ENCODE data around the gene ATP5PB.

The ATP5PB gene, protein sequence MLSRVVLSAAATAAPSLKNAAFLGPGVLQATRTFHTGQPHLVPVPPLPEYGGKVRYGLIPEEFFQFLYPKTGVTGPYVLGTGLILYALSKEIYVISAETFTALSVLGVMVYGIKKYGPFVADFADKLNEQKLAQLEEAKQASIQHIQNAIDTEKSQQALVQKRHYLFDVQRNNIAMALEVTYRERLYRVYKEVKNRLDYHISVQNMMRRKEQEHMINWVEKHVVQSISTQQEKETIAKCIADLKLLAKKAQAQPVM

DNA sequence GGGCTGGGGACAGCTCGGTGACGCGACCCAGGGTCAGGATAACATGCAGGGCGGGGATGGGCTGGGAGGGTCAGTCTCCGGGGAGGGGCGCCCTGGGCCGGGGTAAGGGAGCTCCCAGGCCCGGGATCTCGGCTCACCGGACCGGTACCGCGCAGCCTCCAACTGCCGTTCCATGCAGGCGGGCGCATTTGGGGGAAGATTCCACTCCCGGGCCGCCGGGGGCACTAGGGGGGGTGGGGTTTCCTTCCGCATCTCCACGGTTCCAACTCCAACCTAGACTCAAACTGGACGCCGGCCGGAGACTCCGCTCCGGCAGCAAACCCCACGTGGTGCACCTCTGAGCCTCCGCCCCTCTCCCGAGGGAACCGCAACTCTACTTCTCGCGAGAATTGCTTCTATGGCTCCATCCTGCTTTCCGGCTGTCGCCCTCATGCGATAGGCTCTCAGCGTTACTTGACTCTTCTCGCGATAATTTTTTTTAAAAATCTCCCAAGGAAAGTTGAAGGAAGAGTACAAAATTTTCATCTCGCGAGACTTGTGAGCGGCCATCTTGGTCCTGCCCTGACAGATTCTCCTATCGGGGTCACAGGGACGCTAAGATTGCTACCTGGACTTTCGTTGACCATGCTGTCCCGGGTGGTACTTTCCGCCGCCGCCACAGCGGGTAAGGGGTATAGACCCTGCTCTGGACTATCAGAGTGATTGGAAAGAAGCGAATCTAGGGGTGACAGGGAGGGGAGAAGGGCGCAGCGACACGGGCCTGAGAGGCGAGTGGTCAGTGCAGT is at the start of gene ATP5PB, which contains the start of gene WDR77:
Gene ATP5PB (plus strand): TSS at position 547 of the 785 bp plus-strand sequence. CDS start 78 bp downstream, at position 625.
Gene WDR77 (minus strand): TSS at position 339 of the 785 bp plus-strand sequence. CDS start 87 bp downstream, at position 252.
- peak; percentile 97 for DNase-seq

DNA sequence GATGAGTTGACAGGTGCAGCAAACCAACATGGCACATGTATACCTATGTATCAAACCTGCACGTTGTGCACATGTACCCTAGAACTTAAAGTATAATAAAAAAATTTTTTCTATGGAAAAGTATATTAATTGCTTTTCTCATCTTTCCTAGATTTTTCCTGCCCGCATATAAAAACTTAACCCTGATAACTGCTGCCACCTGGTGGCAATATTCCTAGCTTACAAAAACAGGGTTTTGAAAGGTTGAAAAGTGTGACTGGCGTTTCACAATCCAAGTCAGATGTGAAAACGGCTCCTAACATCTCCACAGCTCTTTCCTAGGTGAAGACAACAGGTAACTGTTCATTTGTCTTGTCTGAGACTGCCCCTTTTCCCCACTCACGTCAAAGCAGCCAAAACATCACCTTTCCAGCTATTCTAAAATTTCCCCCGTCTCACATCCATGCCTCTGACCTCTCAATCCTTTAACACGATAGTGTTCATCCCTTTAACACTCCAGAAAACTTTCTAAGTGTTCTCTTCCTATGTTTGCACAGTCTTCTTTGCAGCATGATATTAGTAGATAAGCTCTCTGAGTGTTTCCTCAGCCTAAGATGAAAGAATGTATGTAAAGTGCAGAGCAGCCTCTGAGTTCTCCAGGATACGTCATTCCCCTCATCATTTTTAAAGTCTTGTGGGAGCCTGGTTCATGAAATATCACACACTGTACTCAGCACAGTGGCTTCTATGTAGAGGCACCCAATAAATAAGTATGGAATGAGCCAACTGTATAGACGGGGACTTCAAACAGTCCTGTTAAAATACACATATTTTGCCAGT is 49.3 kb upstream of the ATP5PB start:
- peak; percentile 24 for DNase-seq

DNA sequence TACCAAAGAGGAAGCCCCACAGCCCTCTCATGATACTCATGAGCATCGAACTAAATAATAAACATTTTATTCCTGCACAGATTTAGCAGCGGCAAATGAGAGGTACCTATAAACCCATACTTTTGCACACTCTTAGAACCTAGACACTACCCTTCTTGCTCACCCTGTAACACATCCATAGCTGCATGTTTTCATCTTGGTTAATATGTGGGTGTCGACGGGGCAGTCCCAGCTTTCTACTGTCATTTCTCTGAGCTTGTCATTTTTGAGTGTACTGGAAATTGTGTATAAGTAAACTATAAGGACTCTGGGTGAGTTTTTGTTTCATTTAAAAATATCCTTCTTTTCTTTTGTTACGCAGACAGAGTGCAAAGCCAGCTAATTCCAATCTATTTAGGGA is 47.2 kb upstream of the ATP5PB start:
- no peak for DNase-seq

DNA sequence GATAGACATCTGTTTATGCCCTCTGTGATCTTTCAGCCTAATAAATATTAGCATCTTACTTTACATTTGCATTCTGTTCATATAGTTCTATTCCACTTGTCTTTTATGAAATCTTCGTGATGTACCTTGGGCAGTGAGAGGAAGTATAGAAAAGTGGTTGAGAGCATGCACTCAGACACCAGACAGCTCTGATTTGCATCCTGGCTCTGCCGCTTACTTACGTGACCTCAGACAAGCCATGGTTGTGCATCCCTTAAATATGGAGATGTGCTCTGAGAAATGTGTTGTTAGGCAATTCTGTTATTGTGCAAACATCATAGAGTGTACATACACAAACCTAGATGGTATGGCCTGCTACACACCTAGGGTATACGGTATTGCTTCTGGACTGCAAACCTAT is 44.7 kb upstream of the ATP5PB start:
- DNase-seq: no peak

DNA sequence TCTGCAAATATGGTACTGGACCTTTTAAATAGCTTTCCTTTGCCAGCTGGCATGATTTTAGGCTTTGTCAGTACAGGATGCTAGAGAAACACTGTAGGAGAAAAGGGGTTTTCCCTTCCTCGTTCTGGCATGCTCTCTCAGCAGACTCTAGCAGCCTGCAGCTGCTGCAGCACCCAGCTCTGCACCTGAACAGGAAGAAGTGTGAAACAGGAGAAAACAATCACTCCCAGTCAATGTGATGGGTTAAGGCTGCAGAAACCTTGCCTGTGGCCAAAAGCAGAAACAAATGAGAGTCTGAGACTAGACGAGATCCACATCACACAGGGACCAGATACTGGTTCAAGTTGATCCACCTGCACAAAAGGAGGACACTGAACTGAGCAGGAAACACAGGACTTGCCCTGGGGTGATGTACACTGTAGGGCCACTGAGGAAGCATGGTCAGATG is 42.9 kb upstream of the ATP5PB start:
- no peak for DNase-seq

DNA sequence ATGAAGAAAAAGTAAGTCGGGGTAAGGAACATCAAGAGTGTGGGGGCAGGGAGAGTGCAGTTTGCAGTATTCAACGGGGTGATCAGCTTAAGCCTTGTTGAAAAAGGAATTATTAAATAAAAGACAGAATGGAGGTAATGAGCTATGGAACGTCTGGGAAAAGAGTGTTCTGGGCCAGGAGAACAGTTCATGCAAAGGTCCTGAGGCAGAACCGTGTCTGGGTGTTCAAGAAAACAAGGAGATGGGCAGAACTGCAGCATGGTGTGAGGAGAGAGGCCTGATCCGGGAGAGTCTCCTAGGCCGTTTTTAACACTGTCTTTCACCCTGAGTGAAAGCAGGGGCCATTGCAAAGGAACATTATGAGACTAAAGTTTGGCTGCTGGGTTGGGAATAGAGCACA is 42.0 kb upstream of the ATP5PB start:
- no peak for DNase-seq

DNA sequence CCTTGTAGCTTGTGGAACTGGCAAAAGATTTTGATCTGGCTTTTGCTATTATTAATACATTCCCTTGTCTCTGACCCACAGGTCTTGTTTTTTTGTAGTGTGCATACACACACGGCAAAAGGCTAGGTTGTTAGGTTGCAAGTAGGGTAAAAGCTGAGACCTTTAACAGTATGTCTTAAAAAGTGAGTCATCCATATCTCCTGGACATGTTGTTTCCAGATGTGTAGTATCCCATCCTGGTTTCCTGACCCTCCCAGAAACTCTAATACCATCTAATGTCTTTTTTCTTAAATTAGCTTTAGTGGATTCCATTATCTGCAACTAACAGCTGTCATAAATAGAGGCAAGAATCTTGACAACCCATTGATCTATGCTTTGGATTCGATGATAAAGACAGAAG is 36.4 kb upstream of the ATP5PB start:
- DNase-seq: no peak

DNA sequence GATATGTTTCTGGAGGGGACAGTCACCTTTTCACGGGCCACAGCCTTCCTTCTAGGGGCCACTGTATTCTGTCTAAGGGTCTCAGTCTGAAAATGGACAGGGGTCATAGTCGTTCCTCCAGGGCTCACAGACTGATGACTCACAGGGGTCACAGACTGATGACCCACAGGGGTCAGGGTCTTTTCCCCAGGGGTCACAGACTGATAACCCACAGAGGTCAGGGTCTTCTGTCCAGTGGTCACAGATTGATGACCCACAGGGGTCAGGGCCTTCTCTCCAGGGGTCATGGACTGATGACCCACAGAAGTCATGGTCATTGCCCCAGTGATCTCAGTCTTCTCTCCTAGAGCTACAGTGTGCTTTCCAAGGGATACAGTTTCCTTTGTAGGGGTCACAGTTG is 34.5 kb upstream of the ATP5PB start:
- no peak for DNase-seq

DNA sequence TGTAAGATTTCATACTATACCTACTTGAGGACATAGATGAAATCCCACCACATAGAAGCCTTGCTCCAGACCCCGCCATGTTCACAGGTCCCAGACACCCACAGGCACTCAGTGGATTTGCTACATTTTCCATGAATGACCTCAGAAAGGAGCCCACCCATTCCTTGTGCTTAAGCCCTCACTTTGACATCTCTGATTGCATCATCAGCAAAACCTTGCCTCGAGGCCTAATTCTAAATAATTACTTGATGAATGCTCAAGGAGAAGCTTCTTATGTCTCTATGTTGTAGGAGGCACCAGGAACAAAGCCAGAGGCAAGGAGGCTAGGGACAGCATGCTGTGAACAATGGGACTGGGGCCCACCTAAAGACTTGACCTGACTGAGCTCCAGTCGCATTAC is 33.8 kb upstream of the ATP5PB start:
- no peak for DNase-seq

DNA sequence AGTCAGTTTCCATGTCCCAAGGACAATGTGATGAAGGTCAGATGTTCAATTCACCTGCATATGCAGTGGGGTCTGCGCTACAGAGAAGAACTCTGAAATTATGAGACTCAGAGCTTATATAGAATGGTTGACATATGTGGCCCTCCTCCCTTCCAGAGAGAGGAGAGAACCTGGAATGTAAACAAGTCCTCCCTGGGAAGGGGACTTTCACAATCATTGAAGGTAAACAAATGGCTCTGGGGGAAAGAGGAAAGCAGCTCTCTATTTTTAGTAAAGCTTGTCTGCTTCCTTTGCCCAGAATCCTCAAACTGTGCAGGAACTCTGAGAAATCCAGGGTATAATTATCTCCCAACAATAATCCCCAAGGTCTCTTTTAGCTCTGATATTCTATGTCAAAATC is 31.5 kb upstream of the ATP5PB start:
- no peak for DNase-seq

DNA sequence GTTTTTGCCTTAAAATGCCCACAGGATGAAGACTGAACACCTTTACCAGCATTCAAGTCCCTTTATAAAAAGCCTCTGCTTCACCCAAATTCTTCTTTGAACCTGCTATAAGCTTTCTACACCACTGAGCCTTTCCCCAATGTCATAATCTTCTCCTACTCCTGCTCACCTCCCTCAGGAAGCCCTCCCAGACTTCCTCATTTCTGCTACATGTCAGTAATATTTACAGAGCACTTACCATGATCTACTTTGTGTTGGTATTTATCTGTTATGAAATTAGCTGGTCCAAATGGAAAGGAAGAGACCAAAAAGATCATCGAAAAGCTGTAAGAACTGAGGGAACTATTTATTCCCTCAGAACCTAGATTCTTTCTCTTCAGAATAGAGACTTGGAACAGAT is 30.2 kb upstream of the ATP5PB start:
- no peak for DNase-seq

DNA sequence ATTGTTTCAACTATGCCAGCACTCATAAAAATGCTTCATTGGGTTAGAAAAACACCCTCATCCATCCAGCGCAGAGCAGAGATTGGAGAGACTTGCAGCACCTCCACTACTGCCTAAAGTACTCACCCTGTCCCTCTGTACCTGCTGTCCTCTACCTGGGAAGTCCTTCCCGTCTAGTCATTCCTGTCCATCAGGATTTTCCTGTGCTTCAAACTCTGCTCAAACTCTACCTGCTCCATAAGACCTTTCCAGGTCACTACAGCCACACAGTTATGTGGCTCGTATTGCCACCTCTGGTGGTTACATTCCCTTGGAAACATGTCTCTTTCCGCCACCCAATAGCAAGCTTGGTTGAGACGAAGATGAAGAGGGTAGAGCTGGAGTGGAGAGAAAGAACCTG is 28.9 kb upstream of the ATP5PB start:
- DNase-seq: no peak

DNA sequence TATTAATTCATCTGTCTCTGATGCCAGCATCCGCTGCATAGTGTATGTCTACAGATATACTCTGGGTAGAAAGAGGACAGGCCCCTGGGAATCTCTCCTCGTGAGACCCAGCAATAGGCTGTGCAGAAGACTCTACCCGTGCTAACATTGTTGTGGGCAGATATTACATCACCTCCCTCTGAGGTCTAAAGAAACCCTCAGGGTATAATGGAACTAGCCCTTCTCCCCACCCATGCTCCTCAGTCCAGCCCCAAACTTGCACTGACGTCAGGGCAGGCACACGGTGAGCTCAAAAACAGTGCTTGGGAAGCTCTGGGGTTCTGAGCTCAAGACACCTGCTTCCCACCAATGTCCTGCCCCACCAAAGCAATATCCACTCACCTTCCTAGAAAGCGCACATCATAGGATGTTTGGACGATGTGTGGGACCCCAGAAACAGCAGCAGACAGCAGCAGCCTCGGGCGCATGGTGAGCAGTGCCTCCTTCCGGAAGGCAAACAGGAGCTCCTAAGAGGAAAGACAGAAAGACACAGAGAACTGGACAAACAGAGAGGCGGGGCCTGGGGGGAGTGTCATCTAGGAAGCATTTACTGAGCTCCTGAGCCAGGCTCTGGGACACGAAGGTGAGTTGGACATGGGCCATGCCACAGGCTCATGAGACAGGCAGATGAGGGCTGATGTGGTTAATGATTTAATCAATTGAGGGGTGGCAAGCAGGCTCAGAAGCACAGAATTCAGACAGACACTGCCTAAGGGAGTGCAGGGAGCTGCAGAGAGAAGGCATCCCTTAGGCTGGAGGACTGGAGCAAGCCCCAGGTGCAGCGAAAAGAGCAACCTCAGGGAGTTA is 26.5 kb upstream of the ATP5PB start:
- DNase-seq: no peak

DNA sequence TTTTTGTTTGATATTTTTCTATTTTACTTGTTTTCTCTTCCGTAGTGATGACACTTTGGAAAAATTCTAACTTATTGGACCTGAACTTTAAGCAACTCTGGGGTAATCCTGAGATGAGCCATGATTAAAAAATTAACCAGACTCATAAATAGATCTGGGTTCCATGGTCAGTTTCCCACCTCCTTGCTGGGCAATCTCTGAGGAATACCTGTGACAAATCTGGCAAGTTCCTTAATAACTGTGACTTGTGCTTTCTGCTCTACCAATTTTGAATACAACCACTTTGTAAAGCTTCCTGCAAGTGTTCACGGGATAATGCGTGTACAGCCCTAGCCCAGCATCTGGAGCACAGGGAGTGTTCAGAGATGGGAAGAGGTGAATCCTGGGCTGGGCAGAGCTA is 25.0 kb upstream of the ATP5PB start:
- DNase-seq: no peak

DNA sequence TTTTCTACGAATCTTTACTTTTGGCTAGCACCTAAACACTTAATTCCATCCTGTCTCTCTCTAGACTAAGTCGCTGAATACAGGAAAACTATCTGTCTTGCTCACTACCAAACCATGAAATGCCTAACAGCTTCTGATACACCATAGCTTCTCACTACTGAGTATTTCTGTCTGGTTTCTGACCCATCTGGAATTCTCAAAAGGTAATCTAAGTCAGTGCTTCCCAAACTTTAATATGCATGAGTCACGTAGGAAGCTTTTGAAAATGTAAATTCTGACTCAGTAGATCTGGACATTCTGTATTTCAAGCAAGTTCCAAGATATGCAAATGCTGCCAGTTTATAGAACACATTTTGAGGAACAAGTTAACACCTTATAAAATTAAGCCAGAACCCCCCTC is 12.5 kb upstream of the ATP5PB start:
- no peak for DNase-seq

DNA sequence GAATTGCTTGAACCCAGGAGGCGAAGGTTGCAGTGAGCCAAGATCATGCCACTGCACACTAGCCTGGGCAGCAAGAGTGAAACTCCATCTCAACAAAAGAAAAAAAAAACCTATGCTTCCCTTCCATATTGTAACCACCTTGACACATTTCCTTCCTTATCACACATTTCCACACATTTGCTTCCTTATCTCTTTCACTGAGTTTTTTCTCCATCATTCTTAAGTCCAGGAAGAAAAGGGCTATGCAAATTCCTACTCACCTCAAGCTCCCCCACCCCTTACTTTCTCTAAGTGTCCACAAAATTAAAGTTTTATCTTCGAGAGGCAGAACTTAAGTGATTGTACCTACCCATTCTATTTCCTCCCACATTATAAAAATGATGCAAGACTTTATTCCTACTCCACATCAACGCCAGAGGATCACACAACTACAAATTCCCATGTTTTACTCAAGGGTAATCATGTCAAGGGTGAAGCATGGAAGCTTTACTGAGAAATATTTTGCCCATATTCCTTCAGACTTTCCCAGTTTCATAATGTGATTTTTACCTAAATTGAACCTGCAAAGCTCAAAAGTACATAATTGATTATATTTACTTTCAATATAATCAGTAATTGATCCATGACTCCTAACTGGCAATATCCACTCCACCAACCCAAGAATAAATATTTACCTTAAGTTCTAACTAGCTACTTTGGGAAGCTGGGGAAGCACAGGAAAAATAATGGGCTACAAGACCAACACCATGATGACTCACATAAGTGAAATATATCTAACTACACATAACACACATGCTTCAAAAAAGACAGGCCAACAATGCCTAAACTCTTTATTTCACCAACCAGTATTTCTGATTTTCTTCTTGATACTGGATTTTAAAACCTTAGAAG is 9.6 kb upstream of the ATP5PB start:
- no peak for DNase-seq

DNA sequence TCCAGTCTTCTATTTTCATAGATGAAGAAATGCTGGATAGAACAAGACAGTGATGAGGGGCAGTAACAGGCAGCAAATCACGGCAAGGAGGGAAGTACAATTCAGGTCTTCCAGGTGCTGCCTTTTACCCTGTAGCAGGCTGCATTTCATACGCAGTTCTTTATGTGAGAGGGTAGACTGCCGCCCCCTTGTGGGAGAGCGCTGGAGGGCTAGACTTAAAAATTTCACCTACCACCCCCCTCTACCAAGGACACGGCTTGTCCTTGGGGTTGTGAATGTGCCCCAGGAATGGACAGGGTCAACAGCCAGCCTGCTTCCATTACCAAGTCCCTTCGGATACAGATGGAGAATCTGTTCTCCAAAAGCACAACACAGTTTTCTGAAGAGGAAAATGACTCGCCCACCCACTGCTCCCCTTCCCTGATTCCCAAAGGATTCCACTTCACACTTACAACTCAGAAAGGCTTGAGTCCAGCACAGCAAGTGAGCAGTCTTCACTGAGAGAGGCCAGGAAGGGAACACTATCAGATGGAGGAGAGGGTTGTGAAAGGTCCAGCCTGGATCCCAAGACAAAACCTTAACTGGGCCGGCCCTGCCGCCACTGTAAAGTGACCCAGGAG is 7.6 kb upstream of the ATP5PB start:
- DNase-seq: no peak

DNA sequence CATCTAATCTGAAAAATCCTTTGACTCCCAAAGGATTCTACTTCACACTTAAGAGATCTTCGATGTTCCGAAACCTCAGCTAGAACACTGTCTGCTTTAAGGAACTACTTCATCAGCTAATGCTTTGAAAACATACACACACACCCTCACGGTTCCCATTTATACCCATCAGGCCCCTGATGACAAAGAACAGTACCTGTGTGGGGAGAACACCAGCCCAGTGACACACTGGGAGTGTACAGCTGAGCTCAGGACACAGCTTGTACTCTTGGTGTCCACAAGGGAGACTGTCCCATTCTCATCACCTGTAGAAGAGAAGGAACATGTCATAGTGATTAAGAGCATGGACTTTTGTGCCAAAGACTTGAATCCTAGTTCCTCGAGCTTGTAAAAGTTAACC is 6.8 kb upstream of the ATP5PB start:
- DNase-seq: no peak

DNA sequence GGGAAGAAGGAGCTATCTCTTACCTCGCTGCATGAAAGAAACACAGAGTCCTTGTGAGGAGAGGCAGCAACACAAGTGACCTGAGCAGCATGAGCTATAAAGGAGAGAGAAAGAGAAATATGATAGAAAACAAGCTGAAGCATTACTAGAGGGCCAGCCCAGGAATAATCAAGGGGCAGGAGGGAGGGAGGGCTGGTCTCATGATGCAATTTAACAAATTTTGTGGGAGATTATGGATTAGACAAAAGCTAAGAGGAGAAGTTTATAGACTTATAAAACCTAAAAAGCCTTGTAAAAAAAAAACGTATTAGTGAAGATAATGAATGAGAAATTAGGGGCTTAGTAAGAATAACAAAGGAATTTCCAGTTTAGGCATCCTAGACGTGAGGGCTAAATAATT is 5.2 kb upstream of the ATP5PB start:
- DNase-seq: no peak

DNA sequence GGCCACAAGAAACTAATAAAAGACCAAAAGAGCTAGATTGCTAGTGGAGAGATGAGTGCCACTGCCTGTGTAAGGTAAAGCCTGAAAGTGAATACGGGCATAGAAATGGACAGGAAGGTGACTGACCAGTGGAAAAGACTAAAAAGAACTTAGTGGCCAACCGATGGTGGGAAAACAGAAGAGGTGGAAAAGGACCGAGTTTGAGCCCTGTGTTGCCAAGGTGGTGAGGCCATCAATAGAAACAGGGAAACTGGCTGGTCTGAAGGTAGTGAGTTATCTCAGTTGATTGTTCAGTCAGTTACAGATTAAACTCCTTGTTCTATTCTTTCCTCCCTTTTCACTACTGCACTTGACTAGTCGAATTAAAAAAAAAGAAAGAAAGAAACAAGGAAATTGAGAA is 2.7 kb upstream of the ATP5PB start:
- no peak for DNase-seq
